ENCODE measurements around the gene CAPNS1.
"Not testable (repeated sequence)": the region's sequence is repeated elsewhere in the genome, so short reads cannot be mapped to it uniquely, and the experiment has no call there.

The CAPNS1 gene

GRCh38 chr19:36125557-36125956 lies 14.3 kb upstream of the CAPNS1 start:
- no peak for DNase-seq (ENCODE audit: extremely low read depth, insufficient read length)
- Histone ChIP-seq H3K4me3 (replicated peaks; ENCODE audit: low read depth, low read length) (no peak overlapping the region), H3K36me3 (ENCODE audit: control insufficient read depth, insufficient read depth, low read length) (peaks cover 9% of the 10 kb centered on the region), H3K27me3 (replicated peaks; ENCODE audit: control insufficient read depth, insufficient read depth, low read length) (no peaks in the 10 kb centered on the region)
- no peak for TF ChIP-seq CTCF (IDR thresholded peaks at IDR 0.05; ENCODE audit: insufficient read depth, low read length, poor library complexity, severe bottlenecking)

- H3K4me3 ChIP-seq (replicated peaks; ENCODE audit: low read depth, low read length): peak overlapping the region; percentile 73
- H3K27me3 ChIP-seq (replicated peaks; ENCODE audit: control insufficient read depth, insufficient read depth, low read length): no peaks in the 10 kb centered on the region
- 0 out of 2 replicates have a peak, but pooled peaks cover 2% of the 10 kb centered on the region for H3K36me3 ChIP-seq (ENCODE audit: control insufficient read depth, insufficient read depth, low read length)
- no peak for TF ChIP-seq CTCF (IDR thresholded peaks at IDR 0.05; ENCODE audit: insufficient read depth, low read length, poor library complexity, severe bottlenecking)
- no peak for DNase-seq (ENCODE audit: extremely low read depth, insufficient read length)
These were observed 11.5 kb upstream of the CAPNS1 start for GRCh38 chr19:36128392-36128736.

GRCh38 chr19:36131221-36131620 lies 8.6 kb upstream of the CAPNS1 start:
- H3K4me3 ChIP-seq (replicated peaks; ENCODE audit: low read depth, low read length); H3K27me3 ChIP-seq (replicated peaks; ENCODE audit: control insufficient read depth, insufficient read depth, low read length); H3K36me3 ChIP-seq (ENCODE audit: control insufficient read depth, insufficient read depth, low read length); DNase-seq (ENCODE audit: extremely low read depth, insufficient read length): not testable (repeated sequence)

GRCh38 chr19:36134867-36135266 lies 5.0 kb upstream of the CAPNS1 start:
- not testable (repeated sequence) for H3K4me3 ChIP-seq (replicated peaks; ENCODE audit: low read depth, low read length); H3K27me3 ChIP-seq (replicated peaks; ENCODE audit: control insufficient read depth, insufficient read depth, low read length); DNase-seq (ENCODE audit: extremely low read depth, insufficient read length); H3K36me3 ChIP-seq (ENCODE audit: control insufficient read depth, insufficient read depth, low read length)

- Histone ChIP-seq H3K36me3 (ENCODE audit: control insufficient read depth, insufficient read depth, low read length) (peaks cover 4% of the 10 kb centered on the region), H3K4me3 (replicated peaks; ENCODE audit: low read depth, low read length) (no peak overlapping the region), H3K27me3 (replicated peaks; ENCODE audit: control insufficient read depth, insufficient read depth, low read length) (no peaks in the 10 kb centered on the region)
- TF ChIP-seq CTCF (IDR thresholded peaks at IDR 0.05; ENCODE audit: insufficient read depth, low read length, poor library complexity, severe bottlenecking): no peak
- no peak for DNase-seq (ENCODE audit: extremely low read depth, insufficient read length)
These were observed 2.7 kb upstream of the CAPNS1 start for GRCh38 chr19:36136964-36137686.

GRCh38 chr19:36139120-36139472 lies 770 bp upstream of the CAPNS1 start:
- Histone ChIP-seq H3K36me3 (ENCODE audit: control insufficient read depth, insufficient read depth, low read length) (peaks cover 13% of the 10 kb centered on the region), H3K27me3 (replicated peaks; ENCODE audit: control insufficient read depth, insufficient read depth, low read length) (no peaks in the 10 kb centered on the region), H3K4me3 (replicated peaks; ENCODE audit: low read depth, low read length) (peak overlapping the region; percentile 97)
- TF ChIP-seq CTCF (IDR thresholded peaks at IDR 0.05; ENCODE audit: insufficient read depth, low read length, poor library complexity, severe bottlenecking): no peak
- no peak for DNase-seq (ENCODE audit: extremely low read depth, insufficient read length)
